ENCODE data around the gene OR10H3.

- TF ChIP-seq, protein P1, sequence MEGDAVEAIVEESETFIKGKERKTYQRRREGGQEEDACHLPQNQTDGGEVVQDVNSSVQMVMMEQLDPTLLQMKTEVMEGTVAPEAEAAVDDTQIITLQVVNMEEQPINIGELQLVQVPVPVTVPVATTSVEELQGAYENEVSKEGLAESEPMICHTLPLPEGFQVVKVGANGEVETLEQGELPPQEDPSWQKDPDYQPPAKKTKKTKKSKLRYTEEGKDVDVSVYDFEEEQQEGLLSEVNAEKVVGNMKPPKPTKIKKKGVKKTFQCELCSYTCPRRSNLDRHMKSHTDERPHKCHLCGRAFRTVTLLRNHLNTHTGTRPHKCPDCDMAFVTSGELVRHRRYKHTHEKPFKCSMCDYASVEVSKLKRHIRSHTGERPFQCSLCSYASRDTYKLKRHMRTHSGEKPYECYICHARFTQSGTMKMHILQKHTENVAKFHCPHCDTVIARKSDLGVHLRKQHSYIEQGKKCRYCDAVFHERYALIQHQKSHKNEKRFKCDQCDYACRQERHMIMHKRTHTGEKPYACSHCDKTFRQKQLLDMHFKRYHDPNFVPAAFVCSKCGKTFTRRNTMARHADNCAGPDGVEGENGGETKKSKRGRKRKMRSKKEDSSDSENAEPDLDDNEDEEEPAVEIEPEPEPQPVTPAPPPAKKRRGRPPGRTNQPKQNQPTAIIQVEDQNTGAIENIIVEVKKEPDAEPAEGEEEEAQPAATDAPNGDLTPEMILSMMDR (IDR thresholded peaks at IDR 0.05) = no peak
- no peak for TF ChIP-seq POLR2A (IDR thresholded peaks at IDR 0.05)
Observed at GRCh38 chr19:15696654-15697194, 41.1 kb upstream of the OR10H3 start.

Data from ovary (tissue), 3 donors.